CD8-positive, alpha-beta memory T cell (primary cell): Measurements from ENCODE around the gene TSPAN18. TPM values are rescaled to one million over a fixed set of nuclear protein-coding genes. Genes with fewer than 3 reads are reported as not detected.

Experiments
- CTCF ChIA-PET: fragments of 350-600 bp; sonication (Branson Sonifier 250); formaldehyde crosslinking; loops from one replicate; lab custom pipeline; 2021; ENCODE audit warnings: antibody characterized with exemption; lab: Charles Lee
- POLR2A ChIA-PET: fragments of 350-600 bp; sonication (Branson Sonifier 250); formaldehyde crosslinking; loops from one replicate; lab custom pipeline; 2021; ENCODE audit warnings: antibody characterized with exemption; lab: Charles Lee
- DNase-seq, 5 donors: peaks; one replicate each; pipeline versions ENCODE4 v3.0.0 to v3.0.0-alpha.2; 2020 to 2022; ENCODE audit warnings: mixed read lengths in 1 of 5
- H3K27ac ChIP-seq: one replicate; pipeline ENCODE4 v1.7.0; 2013; ENCODE audit warnings: low read depth, mild to moderate bottlenecking, low read length, moderate library complexity
- H3K27me3 ChIP-seq: 2 replicates; pipeline ENCODE4 v1.7.0; 2013; ENCODE audit warnings: low read length, mild to moderate bottlenecking; ENCODE audit not compliant: insufficient read depth, poor library complexity, severe bottlenecking
- H3K36me3 ChIP-seq: 2 replicates; pipeline ENCODE4 v1.7.0; 2013; ENCODE audit warnings: mild to moderate bottlenecking, low read length, moderate library complexity; ENCODE audit not compliant: insufficient read depth
- H3K4me1 ChIP-seq: 2 replicates; pipeline ENCODE4 v1.7.0; 2013; ENCODE audit warnings: mild to moderate bottlenecking, low read length, moderate library complexity; ENCODE audit not compliant: insufficient read depth
- H3K4me3 ChIP-seq: 2 replicates; pipeline ENCODE4 v1.7.0; 2013; ENCODE audit warnings: mild to moderate bottlenecking, low read length
- H3K9me3 ChIP-seq: 2 replicates; pipeline ENCODE4 v1.7.0; 2013; ENCODE audit warnings: mild to moderate bottlenecking, low read length
- H3K27ac Mint-ChIP-seq, 8 donors: one replicate each; pipeline ENCODE4 v1.8.0; 2020 to 2021; ENCODE audit warnings: mixed read lengths in 8 of 8, mild to moderate bottlenecking in 6 of 8, inconsistent platforms in 3 of 8, moderate library complexity in 3 of 8
- H3K27me3 Mint-ChIP-seq, 2 donors: one replicate each; pipeline ENCODE4 v1.8.0; 2020 to 2021; ENCODE audit warnings: mixed read lengths in 2 of 2, mild to moderate bottlenecking in 1 of 2, moderate library complexity in 1 of 2
- H3K36me3 Mint-ChIP-seq, 3 donors: one replicate each; pipeline ENCODE4 v1.8.0; 2020 to 2021; ENCODE audit warnings: mixed read lengths in 3 of 3, inconsistent platforms in 1 of 3, mild to moderate bottlenecking in 1 of 3
- H3K4me1 Mint-ChIP-seq, 3 donors: one replicate each; pipeline ENCODE4 v1.8.0; 2020 to 2021; ENCODE audit warnings: mixed read lengths in 3 of 3, inconsistent platforms in 1 of 3, mild to moderate bottlenecking in 1 of 3
- H3K4me3 Mint-ChIP-seq, 7 donors: one replicate each; pipeline ENCODE4 v1.8.0; 2020 to 2021; ENCODE audit warnings: mixed read lengths in 7 of 7, mild to moderate bottlenecking in 6 of 7, moderate library complexity in 4 of 7, inconsistent platforms in 2 of 7
- H3K9me3 Mint-ChIP-seq, 5 donors: one replicate each; pipeline ENCODE4 v1.8.0; 2020 to 2022; ENCODE audit warnings: mixed read lengths in 5 of 5, mild to moderate bottlenecking in 3 of 5, moderate library complexity in 2 of 5, inconsistent platforms in 1 of 5
- polyA plus RNA-seq: library from polyadenylated mRNA; unstranded; fragments of 300-500 nt; fragmentation: Illumina TruSeq; gene quantifications from one replicate; pipeline ENCODE4 v1.2.3, GENCODE V29; 2021
- total RNA-seq, 2 experiments: library from RNA; stranded (reverse); gene quantifications; one replicate each; pipeline ENCODE4 v1.2.3, GENCODE V29; 2021

TSPAN18 gene
- total and polyA plus RNA-seq, 3 experiments from 2014 or later, result 0.60 to 15.1 (median 1.2) TPM

DNA sequence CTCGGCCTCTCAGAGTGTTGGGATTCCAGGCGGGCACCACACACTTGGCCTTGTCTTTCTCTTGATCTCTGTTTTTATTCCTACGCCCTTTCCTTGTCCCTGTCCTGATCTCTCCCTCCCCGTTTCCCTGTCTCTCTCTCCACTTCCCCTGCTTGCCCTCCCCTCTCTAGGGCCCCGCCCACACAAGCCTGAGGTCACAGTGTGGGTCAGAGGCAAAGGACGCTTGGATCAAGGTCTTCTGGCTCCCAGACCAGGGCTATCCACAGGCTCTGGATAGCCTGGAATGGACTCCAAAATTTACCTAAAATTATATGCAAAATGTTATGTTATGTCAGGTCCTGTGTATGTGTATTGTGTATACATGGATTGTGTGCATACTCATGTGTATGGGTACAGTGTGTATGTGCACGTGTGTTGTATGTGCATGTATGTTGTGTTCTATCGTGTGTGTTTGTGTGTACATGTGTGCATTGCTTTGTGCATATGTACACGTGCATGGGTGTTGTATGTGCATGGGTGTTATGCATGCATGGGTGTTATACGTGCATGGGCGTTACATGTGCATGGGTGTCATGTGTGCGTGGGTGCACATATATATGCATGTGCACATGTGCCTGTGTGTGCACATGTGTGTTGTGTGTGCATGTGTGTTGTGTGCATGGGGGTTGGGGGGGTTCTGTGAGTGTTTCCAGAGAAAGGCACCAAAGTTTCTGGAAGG is 185.7 kb downstream of the TSPAN18 start:
- no peak overlapping the region for H3K4me3 Mint-ChIP-seq
- peaks cover 0 to 2% (median 2%) of the 10 kb centered on the region in 3 donors for H3K36me3 Mint-ChIP-seq
- no peak for DNase-seq
- H3K27ac ChIP-seq, result no peak overlapping the region
- no peaks in the 10 kb centered on the region for H3K36me3 ChIP-seq
- no peak overlapping the region for H3K27ac Mint-ChIP-seq
- peaks cover 0 to 5% of the 10 kb centered on the region in 2 donors for H3K27me3 Mint-ChIP-seq
- no peaks in the 10 kb centered on the region for H3K9me3 ChIP-seq
- POLR2A ChIA-PET, result no interaction called here
- no peaks in the 10 kb centered on the region for H3K9me3 Mint-ChIP-seq
- CTCF ChIA-PET, result interaction anchor here (1.0 to 2.6 kb wide), 9 partner anchors 10 to 352 kb away, joined by 7 to 15 read pairs (median 8); no protein-coding TSS in a partner anchor
- peaks cover 3 to 7% (median 6%) of the 10 kb centered on the region in 3 donors for H3K4me1 Mint-ChIP-seq
- no peaks in the 10 kb centered on the region for H3K27me3 ChIP-seq
- H3K4me3 ChIP-seq, result no peak overlapping the region
- no peaks in the 10 kb centered on the region for H3K4me1 ChIP-seq

DNA sequence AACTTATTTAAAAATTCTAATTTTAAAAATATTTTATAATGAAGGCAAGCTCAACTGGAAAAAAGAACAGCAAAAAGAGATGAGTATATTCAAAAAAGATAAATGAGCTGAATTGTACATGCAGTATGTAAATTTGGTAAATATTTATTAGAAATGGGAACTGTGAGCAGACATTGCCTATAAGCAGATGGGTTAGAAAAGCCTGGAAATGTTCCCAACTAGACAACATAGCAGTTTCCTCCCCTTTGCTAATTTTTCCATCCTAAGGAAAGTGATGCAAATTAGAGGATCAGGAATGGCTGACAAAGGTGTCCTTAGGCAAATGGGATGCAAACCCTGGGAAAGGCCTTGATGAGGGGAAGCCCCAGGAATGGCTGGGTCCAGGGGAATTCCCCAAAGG is 186.7 kb downstream of the TSPAN18 start:
- Mint-ChIP-seq H3K36me3 (peaks cover 0 to 2% (median 2%) of the 10 kb centered on the region in 3 donors), H3K4me3 (no peak overlapping the region), H3K9me3 (no peaks in the 10 kb centered on the region), H3K4me1 (peaks cover 3 to 7% (median 6%) of the 10 kb centered on the region in 3 donors), H3K27ac (no peak overlapping the region), H3K27me3 (peaks cover 0 to 5% of the 10 kb centered on the region in 2 donors)
- no peak overlapping the region for H3K27ac ChIP-seq
- CTCF ChIA-PET, result interaction anchor here (0.8 to 1.0 kb wide), 2 partner anchors 196 to 293 kb away, joined by 3 read pairs; no protein-coding TSS in a partner anchor
- no peak for DNase-seq
- POLR2A ChIA-PET, result no interaction called here
- no peaks in the 10 kb centered on the region for H3K36me3 ChIP-seq
- no peaks in the 10 kb centered on the region for H3K4me1 ChIP-seq
- no peaks in the 10 kb centered on the region for H3K27me3 ChIP-seq
- no peak overlapping the region for H3K4me3 ChIP-seq
- no peaks in the 10 kb centered on the region for H3K9me3 ChIP-seq

DNA sequence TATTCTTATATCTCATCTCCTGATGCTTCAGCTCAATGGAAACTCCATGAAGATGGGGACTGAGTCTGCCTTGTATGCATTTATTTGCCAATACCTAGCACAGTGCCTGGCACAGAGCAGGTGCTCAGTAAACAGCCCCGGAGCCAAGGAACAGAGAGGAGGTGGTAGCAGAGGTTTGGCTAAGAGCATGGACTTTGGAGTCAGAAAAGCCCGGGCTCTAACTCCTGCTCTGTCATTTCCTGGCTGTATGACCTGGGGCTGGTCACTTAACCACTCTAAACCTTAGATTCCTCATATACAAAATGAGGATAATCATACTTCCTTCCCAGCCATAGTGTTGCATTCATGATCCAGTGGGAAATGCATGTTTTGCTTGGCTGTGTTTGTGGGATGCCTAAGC is 187.3 kb downstream of the TSPAN18 start:
- DNase-seq, result no peak
- Mint-ChIP-seq H3K9me3 (no peaks in the 10 kb centered on the region), H3K27me3 (peaks cover 0 to 5% of the 10 kb centered on the region in 2 donors), H3K36me3 (peaks cover 0 to 4% (median 1%) of the 10 kb centered on the region in 3 donors), H3K27ac (no peak overlapping the region), H3K4me3 (no peak overlapping the region), H3K4me1 (peaks cover 3 to 7% (median 6%) of the 10 kb centered on the region in 3 donors)
- Histone ChIP-seq H3K4me1 (no peaks in the 10 kb centered on the region), H3K4me3 (no peak overlapping the region), H3K27ac (no peak overlapping the region), H3K36me3 (no peaks in the 10 kb centered on the region), H3K27me3 (no peaks in the 10 kb centered on the region), H3K9me3 (no peaks in the 10 kb centered on the region)
- ChIA-PET CTCF (interaction anchor here (1.0 kb wide), 1 partner anchor 196 kb away, joined by 3 read pairs; no protein-coding TSS in a partner anchor), POLR2A (no interaction called here)

GRCh38 chr11:44915004-44915403 is 188.2 kb downstream of the TSPAN18 start:
- CTCF ChIA-PET, result interaction anchor here (1.2 kb wide), 1 partner anchor 12 kb away, joined by 5 read pairs; no protein-coding TSS in a partner anchor

DNA sequence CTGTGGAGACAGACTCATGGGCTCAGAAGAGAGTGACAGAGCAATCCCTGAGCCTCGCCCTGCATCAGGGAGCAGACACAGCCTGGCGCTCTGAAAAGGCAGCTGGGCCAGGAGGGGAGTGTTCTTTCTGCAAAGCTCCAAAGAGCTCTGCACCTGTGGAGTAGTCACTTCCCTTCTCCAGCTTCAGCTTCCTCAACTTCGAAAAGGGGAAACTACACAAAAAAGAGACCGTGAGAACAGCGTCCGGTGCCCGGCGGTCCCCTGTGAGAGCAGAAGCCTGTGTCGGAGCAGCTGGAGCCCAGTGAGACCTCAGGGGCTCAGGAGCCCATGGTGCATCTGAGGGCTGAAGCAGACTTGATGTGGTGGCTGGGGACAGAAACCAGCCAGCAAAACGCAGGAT is 188.9 kb downstream of the TSPAN18 start:
- Mint-ChIP-seq H3K4me1 (peaks cover 3 to 7% (median 6%) of the 10 kb centered on the region in 3 donors), H3K36me3 (peaks cover 0 to 10% (median 0%) of the 10 kb centered on the region in 3 donors), H3K9me3 (no peaks in the 10 kb centered on the region), H3K4me3 (no peak overlapping the region), H3K27me3 (peaks cover 0 to 5% of the 10 kb centered on the region in 2 donors), H3K27ac (no peak overlapping the region)
- POLR2A ChIA-PET, result no interaction called here
- CTCF ChIA-PET, result interaction anchor here (1.2 kb wide), 1 partner anchor 11 kb away, joined by 5 read pairs; no protein-coding TSS in a partner anchor
- Histone ChIP-seq H3K27me3 (no peaks in the 10 kb centered on the region), H3K36me3 (no peaks in the 10 kb centered on the region), H3K4me3 (no peak overlapping the region), H3K27ac (no peak overlapping the region), H3K9me3 (no peaks in the 10 kb centered on the region), H3K4me1 (no peaks in the 10 kb centered on the region)
- no peak for DNase-seq

More at GRCh38 chr11:44915004-44915403, 188.2 kb downstream of the TSPAN18 start:
- peaks cover 3 to 7% (median 6%) of the 10 kb centered on the region in 3 donors for H3K4me1 Mint-ChIP-seq
- POLR2A ChIA-PET, result no interaction called here
- no peaks in the 10 kb centered on the region for H3K27me3 ChIP-seq
- peaks cover 0 to 6% (median 0%) of the 10 kb centered on the region in 3 donors for H3K36me3 Mint-ChIP-seq
- no peaks in the 10 kb centered on the region for H3K9me3 Mint-ChIP-seq
- no peaks in the 10 kb centered on the region for H3K4me1 ChIP-seq
- no peak overlapping the region for H3K27ac ChIP-seq
- H3K4me3 ChIP-seq, result no peak overlapping the region
- H3K9me3 ChIP-seq, result no peaks in the 10 kb centered on the region
- H3K4me3 Mint-ChIP-seq, result no peak overlapping the region
- peaks cover 0 to 5% of the 10 kb centered on the region in 2 donors for H3K27me3 Mint-ChIP-seq
- H3K36me3 ChIP-seq, result no peaks in the 10 kb centered on the region
- H3K27ac Mint-ChIP-seq, result no peak overlapping the region
- DNase-seq, result no peak

DNA sequence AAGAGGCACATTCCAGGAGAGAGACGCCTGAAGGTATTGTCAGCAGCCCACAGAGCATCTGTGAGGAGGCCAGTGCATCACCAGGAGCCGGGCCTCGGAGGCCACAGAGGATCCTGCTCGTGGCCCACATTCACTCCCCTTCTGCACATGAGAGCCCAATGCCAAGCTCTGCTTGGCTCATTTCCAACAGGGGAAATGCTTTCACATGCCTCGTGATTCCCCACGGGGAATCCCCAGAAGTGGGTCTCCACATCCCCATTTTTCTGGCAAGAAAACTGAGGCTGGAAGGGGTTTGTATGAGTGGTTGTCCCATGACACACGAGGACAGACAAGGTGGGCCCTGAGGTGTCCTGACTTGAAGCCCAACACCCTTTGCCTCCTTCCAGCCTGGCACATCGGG is 189.6 kb downstream of the TSPAN18 start:
- no peaks in the 10 kb centered on the region for H3K36me3 ChIP-seq
- no peaks in the 10 kb centered on the region for H3K9me3 ChIP-seq
- H3K4me1 Mint-ChIP-seq, result peaks cover 0 to under 1% (median under 1%) of the 10 kb centered on the region in 3 donors
- DNase-seq, result no peak
- no peak overlapping the region for H3K4me3 ChIP-seq
- H3K27ac ChIP-seq, result no peak overlapping the region
- peaks cover 0 to 11% (median 0%) of the 10 kb centered on the region in 3 donors for H3K36me3 Mint-ChIP-seq
- H3K9me3 Mint-ChIP-seq, result no peaks in the 10 kb centered on the region
- H3K27me3 Mint-ChIP-seq, result peaks cover 0 to 5% of the 10 kb centered on the region in 2 donors
- H3K4me3 Mint-ChIP-seq, result no peak overlapping the region
- no peaks in the 10 kb centered on the region for H3K27me3 ChIP-seq
- H3K27ac Mint-ChIP-seq, result no peak overlapping the region
- ChIA-PET CTCF (no interaction called here), POLR2A (no interaction called here)
- no peaks in the 10 kb centered on the region for H3K4me1 ChIP-seq

GRCh38 chr11:44916801-44917385 is 190.1 kb downstream of the TSPAN18 start:
- Mint-ChIP-seq H3K27me3 (peaks cover 0 to 5% of the 10 kb centered on the region in 2 donors), H3K4me3 (no peak overlapping the region), H3K4me1 (no peaks in the 10 kb centered on the region), H3K36me3 (peaks cover 0 to 11% (median 0%) of the 10 kb centered on the region in 3 donors), H3K27ac (peak overlapping the region in 1 of 8 donors; percentile 92), H3K9me3 (no peaks in the 10 kb centered on the region)
- Histone ChIP-seq H3K9me3 (no peaks in the 10 kb centered on the region), H3K27me3 (no peaks in the 10 kb centered on the region), H3K36me3 (no peaks in the 10 kb centered on the region), H3K4me3 (no peak overlapping the region), H3K4me1 (no peaks in the 10 kb centered on the region), H3K27ac (no peak overlapping the region)
- CTCF ChIA-PET, result interaction anchor here (1.0 kb wide), 1 partner anchor 194 kb away, joined by 3 read pairs; no protein-coding TSS in a partner anchor
- DNase-seq, result no peak
- POLR2A ChIA-PET, result no interaction called here

DNA sequence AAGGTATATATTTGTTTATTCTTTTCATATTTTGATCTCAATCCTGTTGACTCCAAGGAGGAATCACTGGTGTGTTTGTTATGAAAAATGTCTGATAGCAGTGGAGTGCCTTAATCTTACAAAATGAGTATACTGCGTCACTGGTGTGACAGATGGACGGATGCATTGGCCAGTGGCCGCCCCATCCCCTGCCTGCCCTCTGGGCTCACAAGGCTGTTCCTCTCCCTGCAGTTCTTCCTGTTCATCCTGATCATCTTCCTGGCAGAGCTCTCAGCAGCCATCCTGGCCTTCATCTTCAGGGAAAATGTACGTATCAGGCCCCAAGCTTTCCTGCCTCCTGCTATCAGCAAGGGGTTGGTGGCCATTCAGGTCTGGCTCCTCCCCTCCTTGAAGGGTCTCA is 191.0 kb downstream of the TSPAN18 start:
- no peaks in the 10 kb centered on the region for H3K27me3 ChIP-seq
- Mint-ChIP-seq H3K36me3 (peaks cover 0 to 14% (median 0%) of the 10 kb centered on the region in 3 donors), H3K9me3 (no peaks in the 10 kb centered on the region), H3K4me1 (no peaks in the 10 kb centered on the region), H3K27ac (peak overlapping the region in 1 of 8 donors; percentile 60), H3K4me3 (no peak overlapping the region), H3K27me3 (no peaks in the 10 kb centered on the region)
- no peaks in the 10 kb centered on the region for H3K36me3 ChIP-seq
- DNase-seq, result no peak
- H3K4me1 ChIP-seq, result no peaks in the 10 kb centered on the region
- no peak overlapping the region for H3K4me3 ChIP-seq
- no peaks in the 10 kb centered on the region for H3K9me3 ChIP-seq
- CTCF ChIA-PET, result interaction anchor here (1.0 kb wide), 1 partner anchor 193 kb away, joined by 3 read pairs; no protein-coding TSS in a partner anchor
- POLR2A ChIA-PET, result no interaction called here
- H3K27ac ChIP-seq, result no peak overlapping the region
